A673 (cell line): Measurements from ENCODE around the gene CSNK1G2. TPM values are rescaled to one million over a fixed set of nuclear protein-coding genes. Genes with fewer than 3 reads are reported as not detected.

Experiments used
- BruUV-seq: library from RNA; stranded (reverse); fragments of 400-500 nt; replicated peaks from 2 replicates; lab custom pipeline; 2021; lab: Mats Ljungman, UMichigan
- CTCF ChIA-PET: fragments of 300-600 bp; sonication (Branson Sonifier 250); formaldehyde crosslinking; loops from one replicate; lab custom pipeline; 2022; ENCODE audit warnings: antibody characterized with exemption; lab: Charles Lee
- POLR2A ChIA-PET: fragments of 300-600 bp; sonication (Branson Sonifier 250); formaldehyde crosslinking; loops from one replicate; lab custom pipeline; 2022; ENCODE audit warnings: antibody characterized with exemption; ENCODE audit not compliant: low non-redundant PET; lab: Charles Lee
- DNase-seq: peaks from one replicate; pipeline ENCODE4 v3.0.0-alpha.2; 2015; ENCODE audit warnings: low spot score
- H3K27ac ChIP-seq: fragments of 200-600 bp; sonication (generic); 2 replicates; pipeline ENCODE4 v1.5.1; 2016; ENCODE audit warnings: mixed run types, low read depth, mild to moderate bottlenecking, mixed read lengths, antibody characterized with exemption, low read length; ENCODE audit not compliant: poor library complexity, severe bottlenecking
- H3K27me3 ChIP-seq: fragments of 200-600 bp; sonication (generic); replicated peaks from 2 replicates; pipeline ENCODE4 v1.6.1; 2017; ENCODE audit warnings: mixed run types, low read depth, mild to moderate bottlenecking, mixed read lengths, antibody characterized with exemption, low read length; ENCODE audit not compliant: insufficient read depth, poor library complexity
- H3K36me3 ChIP-seq: fragments of 200-600 bp; sonication (generic); 2 replicates; pipeline ENCODE4 v1.6.1; 2016; ENCODE audit warnings: mixed run types, mild to moderate bottlenecking, mixed read lengths, antibody characterized with exemption, low read length; ENCODE audit not compliant: insufficient read depth, poor library complexity, severe bottlenecking
- H3K4me1 ChIP-seq: fragments of 200-600 bp; sonication (generic); 2 replicates; pipeline ENCODE4 v1.6.1; 2017; ENCODE audit warnings: mixed run types, mild to moderate bottlenecking, mixed read lengths, antibody characterized with exemption, low read length; ENCODE audit not compliant: insufficient read depth, poor library complexity, severe bottlenecking
- H3K4me3 ChIP-seq: fragments of 200-600 bp; sonication (generic); 2 replicates; pipeline ENCODE4 v1.5.1; 2016; ENCODE audit warnings: low read depth, mixed run types, mild to moderate bottlenecking, mixed read lengths, low read length; ENCODE audit not compliant: poor library complexity, severe bottlenecking
- H3K9me3 ChIP-seq: fragments of 200-600 bp; sonication (generic); 2 replicates; pipeline ENCODE4 v1.6.1; 2016; ENCODE audit warnings: mixed run types, low read depth, mild to moderate bottlenecking, mixed read lengths, antibody characterized with exemption, low read length; ENCODE audit not compliant: poor library complexity, severe bottlenecking
- CTCF ChIP-seq: fragments of 300-800, 200-600 bp; sonication (generic); conservative IDR thresholded peaks from 2 replicates; pipeline ENCODE4 v1.5.1; 2017; ENCODE audit warnings: low read depth, mild to moderate bottlenecking, antibody characterized with exemption, low read length, moderate library complexity, mixed read lengths
- EZH2 ChIP-seq: fragments of 200-600 bp; sonication (generic); IDR thresholded peaks from 2 replicates; pipeline ENCODE4 v1.6.1; 2017; ENCODE audit warnings: borderline replicate concordance, low read depth, mild to moderate bottlenecking, mixed read lengths, antibody characterized with exemption, low read length; ENCODE audit not compliant: poor library complexity, severe bottlenecking
- intact Hi-C: fragments of 100-400 bp; cut with micrococcal nuclease; formaldehyde crosslinking; loops from one replicate; pipeline ENCODE4 v1.10.0; 2022; ENCODE audit not compliant: unreplicated experiment
- total RNA-seq: library from RNA; stranded (reverse); gene quantifications from 2 replicates; pipeline ENCODE4 v1.2.3, GENCODE V29; 2021

The CSNK1G2 gene
- total RNA-seq, 1 experiment from 2014 or later, result 108 TPM

GRCh38 chr19:1989513-1990229 lies 48.7 kb downstream of the CSNK1G2 start:
- POLR2A ChIA-PET, result no interaction called here
- Histone ChIP-seq H3K36me3 (peaks cover 73% of the 10 kb centered on the region), H3K27ac (no peak overlapping the region), H3K4me3 (no peak overlapping the region), H3K27me3 (no peaks in the 10 kb centered on the region), H3K9me3 (no peaks in the 10 kb centered on the region), H3K4me1 (no peaks in the 10 kb centered on the region)
- DNase-seq, result no peak
- TF ChIP-seq CTCF (no peak), EZH2 (no peak)
- CTCF ChIA-PET, result no interaction called here
- BruUV-seq, result no TSS peak
- intact Hi-C loops, result no loop called here

- POLR2A ChIA-PET, result no interaction called here
- Histone ChIP-seq H3K36me3 (peaks cover 68% of the 10 kb centered on the region), H3K27me3 (no peaks in the 10 kb centered on the region), H3K4me1 (no peaks in the 10 kb centered on the region), H3K27ac (no peak overlapping the region), H3K9me3 (no peaks in the 10 kb centered on the region), H3K4me3 (no peak overlapping the region)
- no peak for TF ChIP-seq CTCF
- TF ChIP-seq EZH2, result no peak
- no peak for DNase-seq
- no TSS peak for BruUV-seq
- intact Hi-C loops, result no loop called here
- CTCF ChIA-PET, result no interaction called here
Observed at GRCh38 chr19:1990230-1991017, 49.5 kb downstream of the CSNK1G2 start.

DNA sequence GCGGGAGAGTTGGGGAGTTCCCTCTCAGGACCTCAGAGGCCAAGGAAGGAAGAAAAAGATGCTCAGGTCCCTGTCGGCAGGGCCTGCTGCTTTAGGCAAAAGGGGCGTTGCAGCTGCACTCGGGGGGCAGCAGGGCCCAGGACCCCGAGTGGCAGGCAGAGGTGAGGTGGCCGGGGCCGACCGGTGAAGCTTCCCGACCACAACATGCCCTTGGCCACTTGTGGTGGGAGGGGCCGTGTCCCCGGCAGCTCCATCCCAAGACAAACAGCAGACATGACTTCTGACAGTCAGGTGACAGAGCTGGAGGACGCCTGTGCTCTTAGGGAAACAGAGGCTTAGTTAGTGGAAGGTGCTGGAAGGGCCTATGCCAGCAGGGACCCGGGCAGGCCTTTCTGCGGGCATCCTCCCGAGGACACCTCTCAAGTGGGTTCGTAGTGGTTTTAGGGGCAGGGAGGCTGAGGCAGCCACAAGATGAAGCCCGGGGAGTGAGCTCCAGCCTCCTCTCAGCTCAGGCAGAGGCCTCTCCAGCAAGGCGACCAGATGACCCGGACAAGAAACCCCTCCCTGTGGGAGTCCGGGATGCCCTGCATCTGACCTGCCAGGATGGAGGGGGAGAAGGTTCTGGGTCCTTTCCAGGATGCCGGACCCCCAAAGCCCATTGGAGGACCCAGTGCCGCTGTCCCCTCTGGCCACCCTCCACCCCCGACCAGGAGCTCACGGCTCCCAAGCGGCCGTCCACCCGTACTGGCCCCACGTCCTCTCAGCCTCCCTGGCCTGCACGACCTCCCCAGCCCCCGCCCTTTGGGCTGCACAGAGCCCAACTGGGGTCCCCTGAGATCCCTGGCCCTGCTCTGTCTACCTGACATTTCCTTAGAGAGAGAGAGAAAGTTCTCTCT lies 50.3 kb downstream of the CSNK1G2 start:
- DNase-seq, result no peak
- TF ChIP-seq EZH2 (no peak), CTCF (no peak)
- no TSS peak for BruUV-seq
- peaks cover 4% of the 10 kb centered on the region for H3K9me3 ChIP-seq
- ChIA-PET POLR2A (interaction anchor here (0.6 kb wide), 1 partner anchor 137 kb away, joined by 5 read pairs; no protein-coding TSS in a partner anchor), CTCF (interaction anchor here (0.6 kb wide), 1 partner anchor 11 kb away, joined by 3 read pairs; no protein-coding TSS in a partner anchor)
- no peaks in the 10 kb centered on the region for H3K4me1 ChIP-seq
- no peak overlapping the region for H3K27ac ChIP-seq
- intact Hi-C loops, result no loop called here
- H3K36me3 ChIP-seq, result peaks cover 68% of the 10 kb centered on the region
- H3K27me3 ChIP-seq, result no peaks in the 10 kb centered on the region
- H3K4me3 ChIP-seq, result no peak overlapping the region
